K562 (cell line): ENCODE results near the gene GPR3. TPM values are rescaled to one million over a fixed set of nuclear protein-coding genes. Genes with fewer than 3 reads are reported as not detected.

Source experiments
- ATAC-seq: fragments of 200-7000 bp; cut with Tn5 transposase; 3 replicates; pipeline ENCODE4 v1.9.1; 2020; ENCODE audit warnings: moderate library complexity
- BruUV-seq: library from RNA; stranded (reverse); fragments of 400-500 nt; replicated peaks from 2 replicates; lab custom pipeline; 2021; lab: Mats Ljungman, UMichigan
- CTCF ChIA-PET: fragments of 300-600 bp; formaldehyde crosslinking; extraction: SDS; loops from one replicate; lab custom pipeline; 2021; ENCODE audit warnings: low intra/inter-chr PET ratio; lab: Yijun Ruan, JAX
- POLR2A ChIA-PET: fragments of 300-600, 350-650 bp; sonication (Branson Sonifier 250); formaldehyde crosslinking; extraction: SDS; loops from one replicate; lab custom pipeline; 2021; ENCODE audit warnings: antibody characterized with exemption, inconsistent platforms; lab: Yijun Ruan, JAX
- DNase-seq, 4 experiments: peaks; one replicate each; pipeline versions ENCODE4 v3.0.0 to v3.0.0-alpha.2; 2011 to 2018; ENCODE audit warnings: low spot score in 3 of 4, mixed read lengths in 3 of 4; ENCODE audit errors: extremely low read depth in 1 of 4
- FAIRE-seq: peaks from 2 replicates; lab custom pipeline; 2011; peaks lifted over from hg19 to GRCh38; lab: Jason Lieb, UNC
- H2AFZ ChIP-seq: 2 replicates; pipeline ENCODE4 v1.6.0; 2011; ENCODE audit warnings: low read depth, low read length, control low read depth, inconsistent platforms
- H3K27ac ChIP-seq: fragments of 200-600 bp; 3 replicates; pipeline ENCODE4 v1.8.0; 2011; ENCODE audit warnings: low read depth, mild to moderate bottlenecking, control low read depth, inconsistent platforms, low read length, moderate library complexity, mixed read lengths; ENCODE audit errors: extremely low read depth
- H3K27me3 ChIP-seq, 2 experiments: fragments of 300-600 bp in 1 of 2; 2 replicates in 1 of 2; 3 replicates in 1 of 2; pipeline versions ENCODE4 v1.6.0 to v1.8.0; 2011; ENCODE audit warnings: inconsistent platforms in 2 of 2, low read length in 2 of 2, mild to moderate bottlenecking in 1 of 2, mixed read lengths in 1 of 2, moderate library complexity in 1 of 2; ENCODE audit not compliant: control insufficient read depth in 2 of 2, insufficient read depth in 2 of 2
- H3K36me3 ChIP-seq: fragments of 300-600 bp; 3 replicates; pipeline ENCODE4 v1.8.0; 2011; ENCODE audit warnings: mild to moderate bottlenecking, low read length, inconsistent platforms; ENCODE audit not compliant: control insufficient read depth, insufficient read depth
- H3K4me1 ChIP-seq, 2 experiments: fragments of 200-600 bp in 1 of 2; replicated peaks in 1 of 2; 2 replicates in 1 of 2; 3 replicates in 1 of 2; pipeline versions ENCODE4 v1.5.1 to v1.8.0; 2011; ENCODE audit warnings: inconsistent platforms in 2 of 2, low read length in 2 of 2, mild to moderate bottlenecking in 1 of 2, mixed read lengths in 1 of 2, moderate library complexity in 1 of 2; ENCODE audit not compliant: control insufficient read depth in 2 of 2, insufficient read depth in 2 of 2
- H3K4me2 ChIP-seq: 2 replicates; pipeline ENCODE4 v1.6.1; 2011; ENCODE audit warnings: low read length, control low read depth, inconsistent platforms, mixed read lengths; ENCODE audit not compliant: insufficient read depth
- H3K4me3 ChIP-seq: fragments of 200-600 bp; sonication (generic), shearing (Covaris generic); 2 replicates; pipeline ENCODE4 v1.5.1; 2016; ENCODE audit warnings: control low read depth, inconsistent platforms
- H3K79me2 ChIP-seq: fragments of 200-600 bp; 3 replicates; pipeline ENCODE4 v1.8.0; 2011; ENCODE audit warnings: low read length, inconsistent platforms; ENCODE audit not compliant: control insufficient read depth, insufficient read depth
- H3K9ac ChIP-seq, 2 experiments: 2 replicates each; pipeline versions ENCODE4 v1.6.0 to v1.6.1; 2011; ENCODE audit warnings: low read depth in 2 of 2, low read length in 2 of 2, control low read depth in 1 of 2, inconsistent platforms in 1 of 2, mild to moderate bottlenecking in 1 of 2, mixed read lengths in 1 of 2; ENCODE audit not compliant: insufficient read depth in 1 of 2
- H3K9me1 ChIP-seq: one replicate; pipeline ENCODE4 v1.6.0; 2011; ENCODE audit warnings: inconsistent platforms, mild to moderate bottlenecking, low read length, moderate library complexity; ENCODE audit not compliant: control insufficient read depth, insufficient read depth
- H3K9me3 ChIP-seq: replicated peaks from 2 replicates; pipeline ENCODE4 v1.5.1; 2011; ENCODE audit warnings: low read depth, low read length, inconsistent platforms; ENCODE audit not compliant: control insufficient read depth, insufficient read depth
- H4K20me1 ChIP-seq: replicated peaks from 2 replicates; pipeline ENCODE4 v1.6.1; 2011; ENCODE audit warnings: low read length, inconsistent platforms, mixed read lengths; ENCODE audit not compliant: control insufficient read depth, insufficient read depth
- CBX8 ChIP-seq: fragments of 200-600 bp; sonication (generic); IDR thresholded peaks from 2 replicates; pipeline ENCODE4 v1.6.1; 2012; ENCODE audit warnings: borderline replicate concordance, mixed run types, low read depth, mild to moderate bottlenecking, moderate library complexity, mixed read lengths, low read length, control low read depth, inconsistent platforms; ENCODE audit not compliant: poor library complexity, severe bottlenecking; ENCODE audit errors: extremely low read depth
- CHD2 ChIP-seq: IDR thresholded peaks from 2 replicates; pipeline ENCODE4 v1.6.1; 2011; ENCODE audit warnings: low read depth, low read length
- EHMT2 ChIP-seq: fragments of 450-650 bp; IDR thresholded peaks from 2 replicates; pipeline ENCODE4 v1.6.1; 2018; ENCODE audit warnings: antibody characterized with exemption
- ELF4 ChIP-seq: fragments of 450-650 bp; formaldehyde crosslinking; IDR thresholded peaks from 2 replicates; pipeline ENCODE4 v1.4.0; 2022; ENCODE audit warnings: missing genetic modification characterization
- HDAC8 ChIP-seq: fragments of 450-650 bp; IDR thresholded peaks from 2 replicates; pipeline ENCODE4 v1.6.1; 2016; ENCODE audit warnings: mild to moderate bottlenecking, missing genetic modification characterization, moderate library complexity, missing compliant biosample characterization
- HMGN3 ChIP-seq: IDR thresholded peaks from 2 replicates; pipeline ENCODE4 v1.6.1; 2011; ENCODE audit warnings: borderline replicate concordance, low read depth, mild to moderate bottlenecking, mixed read lengths, low read length; ENCODE audit not compliant: insufficient read length; ENCODE audit errors: extremely low read depth
- NCOA6 ChIP-seq: fragments of 450-650 bp; IDR thresholded peaks from 2 replicates; pipeline ENCODE4 v1.6.1; 2017; ENCODE audit warnings: mild to moderate bottlenecking
- NFE2L1 ChIP-seq: fragments of 450-650 bp; IDR thresholded peaks from 2 replicates; pipeline ENCODE4 v1.6.1; 2016; ENCODE audit warnings: missing genetic modification characterization, low read depth, mild to moderate bottlenecking, missing compliant biosample characterization, moderate library complexity, borderline replicate concordance
- OTX1 ChIP-seq: fragments of 450-650 bp; formaldehyde crosslinking; IDR thresholded peaks from 2 replicates; pipeline ENCODE4 v1.4.0; 2022; ENCODE audit warnings: mild to moderate bottlenecking
- POLR3A ChIP-seq: IDR thresholded peaks from 2 replicates; pipeline ENCODE4 v1.6.1; 2011; ENCODE audit warnings: borderline replicate concordance, mild to moderate bottlenecking, moderate library complexity; ENCODE audit not compliant: insufficient read length, insufficient read depth; ENCODE audit errors: extremely low read depth
- PPARD ChIP-seq: fragments of 250-450 bp; sonication (Bioruptor Pico); IDR thresholded peaks from 2 replicates; pipeline ENCODE4 v1.8.0; 2022; ENCODE audit warnings: inconsistent platforms, mild to moderate bottlenecking, moderate library complexity
- RBM17 ChIP-seq: fragments of 200-400 bp; formaldehyde crosslinking; IDR thresholded peaks from 2 replicates; pipeline ENCODE4 v1.6.1; 2017; ENCODE audit warnings: low read depth, mild to moderate bottlenecking, low read length, borderline replicate concordance
- TAF9B ChIP-seq: fragments of 450-650 bp; IDR thresholded peaks from 2 replicates; pipeline ENCODE4 v1.6.1; 2018; ENCODE audit warnings: mild to moderate bottlenecking; ENCODE audit not compliant: partially characterized antibody
- TEAD1 ChIP-seq, 2 experiments: fragments of 450-650 bp in 1 of 2; sonication (generic) in 1 of 2; formaldehyde crosslinking; IDR thresholded peaks; 2 replicates each; pipeline versions ENCODE4 v1.4.0 to v1.8.0; 2020 to 2022; ENCODE audit warnings: mild to moderate bottlenecking in 2 of 2, missing genetic modification reagents in 1 of 2
- TFE3 ChIP-seq: fragments of 450-650 bp; formaldehyde crosslinking; IDR thresholded peaks from 2 replicates; pipeline ENCODE4 v1.4.0; 2020; ENCODE audit warnings: mild to moderate bottlenecking, mixed read lengths
- YBX1 ChIP-seq: fragments of 450-650 bp; IDR thresholded peaks from 2 replicates; pipeline ENCODE4 v1.7.1; 2016; ENCODE audit warnings: mild to moderate bottlenecking
- ZBTB8A ChIP-seq: fragments of 450-650 bp; IDR thresholded peaks from 2 replicates; pipeline ENCODE4 v1.6.1; 2018; ENCODE audit warnings: mild to moderate bottlenecking, moderate library complexity; ENCODE audit not compliant: partially characterized antibody
- ZNF316 ChIP-seq: fragments of 450-650 bp; IDR thresholded peaks from 2 replicates; pipeline ENCODE4 v1.6.1; 2016
- ZNF668 ChIP-seq: fragments of 250-450 bp; sonication (Bioruptor Pico); IDR thresholded peaks from 2 replicates; pipeline ENCODE4 v1.8.0; 2022; ENCODE audit warnings: mild to moderate bottlenecking, inconsistent platforms
- WGBS: fragments of 100-300 bp; shearing (Covaris generic); methylation state at CpG from one replicate; pipeline ENCODE4 v1.1.6; 2016; ENCODE audit warnings: low coverage, mixed read lengths; ENCODE audit not compliant: insufficient coverage; ENCODE audit errors: missing lambda C conversion rate; 5-methylcytosine and 5-hydroxymethylcytosine counted together
- in situ Hi-C: fragments of 300-500 bp; cut with MboI; formaldehyde crosslinking; loops from 4 replicates; pipeline ENCODE4 v1.15.0; 2018; ENCODE audit warnings: inconsistent platforms, mixed read lengths
- intact Hi-C: fragments of 100-400 bp; cut with micrococcal nuclease; formaldehyde crosslinking; loops from 2 replicates; pipeline ENCODE4 v1.14.2; 2022
- polyA plus RNA-seq, 8 experiments: library from polyadenylated mRNA; depleted of rRNA in 4 of 8; stranded (reverse) in 5 of 8; unstranded in 3 of 8; fragments of >200 nt; fragmentation: Nextera tagmentation in 2 of 8; fragmentation: Illumina TruSeq in 1 of 8; extraction: Ambion mirVana in 2 of 8; extraction: Trizol in 1 of 8; gene quantifications; 2 replicates each; pipeline versions ENCODE4 v1.2.1 to v1.2.3, GENCODE V29; 2011 to 2014; ENCODE audit warnings: inconsistent platforms in 1 of 8, missing spikeins in 1 of 8
- total RNA-seq, 7 experiments: library from RNA; depleted of rRNA in 6 of 7; stranded (reverse); fragments of >200 nt in 6 of 7; fragmentation: Illumina TruSeq in 2 of 7; extraction: Trizol in 2 of 7; gene quantifications; 2 replicates each; pipeline versions ENCODE4 v1.2.1 to v1.2.3, GENCODE V29; 2011 to 2021; ENCODE audit warnings: low replicate concordance in 1 of 7
- TF ChIP-seq, protein P1 (sequence below): fragments of 450-650 bp; formaldehyde crosslinking; IDR thresholded peaks from 2 replicates; pipeline ENCODE4 v1.4.0; 2022; ENCODE audit warnings: missing genetic modification characterization

Gene GPR3
- total and polyA plus RNA-seq, 9 of the 15 experiments (the other 6 are each of a cell fraction or from before 2014, with no cell fraction given) = 0.24 to 11.5 (median 3.7) TPM

DNA sequence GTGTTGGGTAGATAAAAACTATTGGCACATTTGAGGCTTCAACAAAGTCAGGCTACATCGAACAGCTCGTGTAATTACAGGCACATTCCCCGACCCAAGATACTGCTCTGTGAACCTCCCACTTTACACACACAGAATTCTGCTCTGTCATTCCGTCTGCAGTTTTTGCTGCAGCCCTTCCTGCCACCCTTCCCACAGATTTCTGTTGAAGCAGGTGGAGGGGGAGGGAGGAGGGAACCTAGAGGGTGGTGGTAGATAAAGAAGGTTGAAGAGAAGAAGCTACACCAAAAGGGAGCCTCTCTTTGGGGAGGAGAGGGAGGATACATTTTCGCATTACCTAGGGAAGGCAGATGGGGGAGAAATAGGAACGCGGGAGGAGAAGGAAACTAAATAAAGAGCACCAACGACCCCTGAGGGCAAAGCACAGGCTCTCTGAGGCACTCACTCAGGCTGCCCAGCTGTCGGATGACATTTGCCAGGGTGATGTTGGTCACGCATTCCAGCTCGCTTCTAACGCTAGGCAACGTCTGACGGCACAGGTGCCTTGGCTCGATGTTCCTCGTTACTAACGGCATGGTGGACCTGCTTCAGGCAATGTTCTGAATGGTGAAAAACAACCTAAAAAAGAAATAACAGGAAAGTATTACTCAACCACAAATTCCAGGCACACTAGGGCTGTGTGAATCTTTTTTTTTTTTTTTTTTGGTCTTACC lies 36.0 kb downstream of the GPR3 start:
- ChIA-PET POLR2A (interaction anchor here (0.6 to 3.4 kb wide), 7 partner anchors 9 to 209 kb away, joined by 3 to 17 read pairs (median 4); no protein-coding TSS in a partner anchor), CTCF (interaction anchor here (0.6 kb wide), 1 partner anchor 36 kb away, joined by 4 read pairs; the partner anchor contains the start of gene GPR3)
- ATAC-seq (peak; percentile 97), DNase-seq (peak; percentile 42 to 96 (median 71)), FAIRE-seq (peak; percentile 97)
- H3K27ac ChIP-seq = peak overlapping the region; percentile 81
- H3K27me3 ChIP-seq = no peaks in the 10 kb centered on the region
- H3K9me3 ChIP-seq = no peaks in the 10 kb centered on the region
- H3K36me3 ChIP-seq = peaks cover 45% of the 10 kb centered on the region
- in situ Hi-C loops (loop anchor here (10.0 kb wide), 1 partner anchor 176 kb away; the partner anchor contains the start of gene AHDC1), intact Hi-C loops (loop anchor here (1.0 to 5.0 kb wide), 2 partner anchors 59 to 101 kb away; no protein-coding TSS in a partner anchor)
- H3K4me1 ChIP-seq = peaks cover 20 to 55% of the 10 kb centered on the region in 2 experiments
- WGBS = 8% methylated on average over 17 of the region's 17 CpGs
- peak overlapping the region; percentile 71 for H3K4me2 ChIP-seq
- BruUV-seq = no TSS peak
- peaks cover 88% of the 10 kb centered on the region for H3K79me2 ChIP-seq
- peaks cover 5% of the 10 kb centered on the region; the same call in 1 of the 2 replicates for H4K20me1 ChIP-seq
- peak overlapping the region; percentile 42 to 66; a peak in 3 of 4 replicates for H3K9ac ChIP-seq
- peak overlapping the region; percentile 26; the same call in 1 of the 2 replicates for H2AFZ ChIP-seq
- no peak overlapping the region for H3K4me3 ChIP-seq
- peaks cover 12% of the 10 kb centered on the region for H3K9me1 ChIP-seq
- TF ChIP-seq CBX8 (no peak), EHMT2 (peak; percentile 78), ZBTB8A (no peak), CHD2 (no peak), RBM17 (no peak), ZNF316 (peak; percentile 97), YBX1 (no peak), POLR3A (no peak), ZNF668 (CRISPR knock-in tag) (no peak), TEAD1 (CRISPR knock-in tag; IDR thresholded peaks at IDR 0.05) (0 out of 4 replicates have a peak, but pooled peaks have one; percentile 35 to 37), HMGN3 (no peak), TFE3 (CRISPR knock-in tag) (no peak), HDAC8 (tag) (no peak), ELF4 (no peak), OTX1 (CRISPR knock-in tag) (no peak), PPARD (CRISPR knock-in tag) (no peak), TAF9B (no peak), NFE2L1 (peak; percentile 54; the same call in 1 of the 2 replicates), NCOA6 (no peak)
- TF ChIP-seq, protein P1, sequence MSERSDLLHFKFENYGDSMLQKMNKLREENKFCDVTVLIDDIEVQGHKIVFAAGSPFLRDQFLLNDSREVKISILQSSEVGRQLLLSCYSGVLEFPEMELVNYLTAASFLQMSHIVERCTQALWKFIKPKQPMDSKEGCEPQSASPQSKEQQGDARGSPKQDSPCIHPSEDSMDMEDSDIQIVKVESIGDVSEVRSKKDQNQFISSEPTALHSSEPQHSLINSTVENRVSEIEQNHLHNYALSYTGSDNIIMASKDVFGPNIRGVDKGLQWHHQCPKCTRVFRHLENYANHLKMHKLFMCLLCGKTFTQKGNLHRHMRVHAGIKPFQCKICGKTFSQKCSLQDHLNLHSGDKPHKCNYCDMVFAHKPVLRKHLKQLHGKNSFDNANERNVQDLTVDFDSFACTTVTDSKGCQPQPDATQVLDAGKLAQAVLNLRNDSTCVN (CRISPR knock-in tag) = no peak
